Endodermal cell (in vitro differentiated cells): ENCODE measurements around the gene CLEC4E. TPM values are rescaled to one million over a fixed set of nuclear protein-coding genes. Genes with fewer than 3 reads are reported as not detected.
A peak's percentile ranks its signal among the peaks of the same experiment; 100 is the strongest.
"Not testable (repeated sequence)": the region's sequence is repeated elsewhere in the genome, so short reads cannot be mapped to it uniquely, and the experiment has no call there.

Experiments
- DNase-seq: peaks from one replicate; pipeline ENCODE4 v3.0.0-alpha.2; 2017
- H3K27ac ChIP-seq: 2 replicates; pipeline ENCODE4 v1.5.1; 2013; ENCODE audit warnings: mild to moderate bottlenecking, low read depth, low read length, moderate library complexity
- H3K27me3 ChIP-seq: 2 replicates; pipeline ENCODE4 v1.6.1; 2013; ENCODE audit warnings: mild to moderate bottlenecking, low read length, moderate library complexity; ENCODE audit not compliant: insufficient read depth, control insufficient read depth, poor library complexity, severe bottlenecking
- H3K36me3 ChIP-seq: 2 replicates; pipeline ENCODE4 v1.7.0; 2013; ENCODE audit warnings: mild to moderate bottlenecking, low read length, moderate library complexity; ENCODE audit not compliant: control insufficient read depth, insufficient read depth
- H3K4me1 ChIP-seq: one replicate; pipeline ENCODE4 v1.7.0; 2013; ENCODE audit warnings: low read length; ENCODE audit not compliant: control insufficient read depth, insufficient read depth
- H3K4me3 ChIP-seq: 2 replicates; pipeline ENCODE4 v1.5.1; 2013; ENCODE audit warnings: mild to moderate bottlenecking, low read length, moderate library complexity
- H3K9ac ChIP-seq: 2 replicates; pipeline ENCODE4 v1.6.1; 2013; ENCODE audit warnings: mild to moderate bottlenecking, low read length, moderate library complexity; ENCODE audit not compliant: poor library complexity, severe bottlenecking; ENCODE audit errors: extremely low read depth
- H3K9me3 ChIP-seq: 2 replicates; pipeline ENCODE4 v1.6.1; 2013; ENCODE audit warnings: mild to moderate bottlenecking, low read length, moderate library complexity; ENCODE audit not compliant: control insufficient read depth
- H3K27ac Mint-ChIP-seq: 2 replicates; pipeline ENCODE4 v1.8.0; 2020; ENCODE audit warnings: mixed read lengths
- H3K27me3 Mint-ChIP-seq: 2 replicates; pipeline ENCODE4 v1.8.0; 2021; ENCODE audit warnings: mild to moderate bottlenecking, mixed read lengths; ENCODE audit not compliant: insufficient read depth
- H3K36me3 Mint-ChIP-seq: 2 replicates; pipeline ENCODE4 v1.8.0; 2020; ENCODE audit warnings: low read depth, mixed read lengths
- H3K4me1 Mint-ChIP-seq: 2 replicates; pipeline ENCODE4 v1.8.0; 2020; ENCODE audit warnings: mixed read lengths
- H3K4me3 Mint-ChIP-seq: 2 replicates; pipeline ENCODE4 v1.8.0; 2020; ENCODE audit warnings: mild to moderate bottlenecking, moderate library complexity, mixed read lengths
- H3K9me3 Mint-ChIP-seq: 2 replicates; pipeline ENCODE4 v1.8.0; 2020; ENCODE audit warnings: mild to moderate bottlenecking, mixed read lengths
- WGBS, 2 experiments: methylation state at CpG; one replicate each; pipeline versions ENCODE4 v1.1.5 to v1.1.7; 2013; ENCODE audit warnings: missing lambda C conversion rate in 2 of 2, mixed read lengths in 1 of 2; ENCODE audit not compliant: insufficient coverage in 1 of 2, insufficient read length in 1 of 2; 5-methylcytosine and 5-hydroxymethylcytosine counted together
- total RNA-seq, 2 donors: library from RNA; stranded (reverse); fragmentation: NEBNext Ultra II Directional in 1 of 2; extraction: Animal tissue kit (Norgen Biotek cat#: 25700) in 1 of 2; gene quantifications; 2 replicates in 1 of 2; 3 replicates in 1 of 2; pipeline ENCODE4 v1.2.1, GENCODE V29; 2021
- TF ChIP-seq, protein P1 (sequence below): fragments of 200-600 bp; sonication (generic); conservative IDR thresholded peaks from 2 replicates; pipeline ENCODE4 v1.5.0; 2021; ENCODE audit warnings: antibody characterized with exemption, mild to moderate bottlenecking

The CLEC4E gene
- total RNA-seq, 2 donors from 2014 or later, result not detected

GRCh38 chr12:8572507-8572906 is 31.8 kb upstream of the CLEC4E start:
- Histone ChIP-seq H3K9me3 (peaks cover 4% of the 10 kb centered on the region), H3K9ac (no peak overlapping the region), H3K36me3 (no peaks in the 10 kb centered on the region), H3K27ac (no peak overlapping the region), H3K4me3 (no peak overlapping the region), H3K4me1 (no peaks in the 10 kb centered on the region), H3K27me3 (no peaks in the 10 kb centered on the region)
- Mint-ChIP-seq H3K36me3 (no peaks in the 10 kb centered on the region), H3K4me1 (peaks cover 1% of the 10 kb centered on the region), H3K4me3 (no peak overlapping the region), H3K27me3 (no peaks in the 10 kb centered on the region), H3K27ac (no peak overlapping the region), H3K9me3 (peaks cover 2% of the 10 kb centered on the region)
- 84% methylated on average over 2 of the region's 2 CpGs for WGBS, 2 experiments
- DNase-seq, result no peak
- TF ChIP-seq, protein P1, sequence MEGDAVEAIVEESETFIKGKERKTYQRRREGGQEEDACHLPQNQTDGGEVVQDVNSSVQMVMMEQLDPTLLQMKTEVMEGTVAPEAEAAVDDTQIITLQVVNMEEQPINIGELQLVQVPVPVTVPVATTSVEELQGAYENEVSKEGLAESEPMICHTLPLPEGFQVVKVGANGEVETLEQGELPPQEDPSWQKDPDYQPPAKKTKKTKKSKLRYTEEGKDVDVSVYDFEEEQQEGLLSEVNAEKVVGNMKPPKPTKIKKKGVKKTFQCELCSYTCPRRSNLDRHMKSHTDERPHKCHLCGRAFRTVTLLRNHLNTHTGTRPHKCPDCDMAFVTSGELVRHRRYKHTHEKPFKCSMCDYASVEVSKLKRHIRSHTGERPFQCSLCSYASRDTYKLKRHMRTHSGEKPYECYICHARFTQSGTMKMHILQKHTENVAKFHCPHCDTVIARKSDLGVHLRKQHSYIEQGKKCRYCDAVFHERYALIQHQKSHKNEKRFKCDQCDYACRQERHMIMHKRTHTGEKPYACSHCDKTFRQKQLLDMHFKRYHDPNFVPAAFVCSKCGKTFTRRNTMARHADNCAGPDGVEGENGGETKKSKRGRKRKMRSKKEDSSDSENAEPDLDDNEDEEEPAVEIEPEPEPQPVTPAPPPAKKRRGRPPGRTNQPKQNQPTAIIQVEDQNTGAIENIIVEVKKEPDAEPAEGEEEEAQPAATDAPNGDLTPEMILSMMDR, result no peak

- H3K9me3 Mint-ChIP-seq, result peaks cover 21% of the 10 kb centered on the region
- peaks cover 13% of the 10 kb centered on the region for H3K27me3 Mint-ChIP-seq
- TF ChIP-seq, protein P1, result peak; percentile 67
Measured at GRCh38 chr12:8566525-8566924, 25.8 kb upstream of the CLEC4E start.

DNA sequence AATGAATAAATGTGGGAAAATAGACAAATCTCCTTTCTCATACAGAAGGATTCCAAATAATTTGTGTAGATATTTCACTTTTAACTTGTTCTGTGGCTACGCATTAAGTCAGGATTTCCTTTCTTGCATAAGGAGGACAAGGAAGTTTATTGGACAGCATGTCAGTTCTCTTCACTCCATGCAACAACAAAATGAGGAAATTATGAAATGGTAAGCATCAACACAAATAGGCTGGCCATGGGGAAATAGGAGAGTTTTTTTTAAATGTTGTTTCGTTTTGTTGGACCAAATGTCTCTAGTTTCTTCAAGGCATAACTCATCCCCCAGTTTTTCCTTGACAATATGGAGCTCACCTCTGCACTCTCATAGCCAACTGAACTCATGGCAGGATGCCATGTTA is 25.3 kb upstream of the CLEC4E start:
- H3K4me1 ChIP-seq, H3K9ac ChIP-seq, H3K4me3 Mint-ChIP-seq, H3K27me3 ChIP-seq, H3K36me3 Mint-ChIP-seq, H3K4me1 Mint-ChIP-seq, H3K4me3 ChIP-seq, H3K36me3 ChIP-seq, H3K27ac ChIP-seq, H3K27ac Mint-ChIP-seq, DNase-seq: not testable (repeated sequence)
- H3K9me3 ChIP-seq, result peaks cover 24% of the 10 kb centered on the region
- H3K9me3 Mint-ChIP-seq, result peaks cover 26% of the 10 kb centered on the region
- WGBS, 2 experiments, result 100% methylated on average over 1 of the region's 2 CpGs; no CpG with 5 or more reads in 1 of the 2 experiments
- peaks cover 13% of the 10 kb centered on the region for H3K27me3 Mint-ChIP-seq

More at GRCh38 chr12:8566525-8566924, 25.8 kb upstream of the CLEC4E start:
- no peaks in the 10 kb centered on the region for H3K27me3 ChIP-seq
- no peaks in the 10 kb centered on the region for H3K36me3 Mint-ChIP-seq
- no peak overlapping the region for H3K4me3 ChIP-seq
- H3K4me3 Mint-ChIP-seq, result no peak overlapping the region
- H3K27ac Mint-ChIP-seq, result no peak overlapping the region
- no peaks in the 10 kb centered on the region for H3K36me3 ChIP-seq
- no peak for DNase-seq
- H3K4me1 Mint-ChIP-seq, result peaks cover 8% of the 10 kb centered on the region
- no peaks in the 10 kb centered on the region for H3K4me1 ChIP-seq
- no peak overlapping the region for H3K9ac ChIP-seq
- no peak overlapping the region for H3K27ac ChIP-seq
- H3K9me3 ChIP-seq, result peaks cover 19% of the 10 kb centered on the region

DNA sequence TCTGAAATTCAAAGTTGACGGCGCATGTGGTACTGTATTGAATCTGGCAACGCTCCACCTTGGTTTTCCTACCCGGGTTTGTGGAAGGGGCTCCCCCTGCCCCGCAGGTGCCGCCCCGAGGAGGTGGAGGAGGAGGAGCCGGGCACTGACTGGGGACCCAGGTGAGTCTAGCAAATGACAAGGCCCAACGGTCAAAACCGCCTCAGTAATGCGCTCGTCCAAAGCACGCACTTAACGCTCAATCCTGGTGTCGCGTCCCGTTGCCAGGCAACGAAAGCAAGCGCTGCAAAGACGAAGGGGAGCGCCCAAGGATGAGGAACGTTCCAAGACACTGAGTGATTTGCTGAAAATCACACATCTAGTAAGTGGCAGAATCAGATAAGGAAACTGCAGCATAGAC is 24.0 kb upstream of the CLEC4E start:
- Histone ChIP-seq H3K4me1 (no peaks in the 10 kb centered on the region), H3K27me3 (no peaks in the 10 kb centered on the region), H3K4me3 (no peak overlapping the region), H3K27ac (no peak overlapping the region), H3K36me3 (no peaks in the 10 kb centered on the region), H3K9me3 (peaks cover 24% of the 10 kb centered on the region), H3K9ac (no peak overlapping the region)
- H3K4me3 Mint-ChIP-seq, result no peak overlapping the region
- peaks cover 13% of the 10 kb centered on the region for H3K27me3 Mint-ChIP-seq
- no peak overlapping the region for H3K27ac Mint-ChIP-seq
- TF ChIP-seq, protein P1, result no peak
- peaks cover 28% of the 10 kb centered on the region for H3K9me3 Mint-ChIP-seq
- WGBS, 2 experiments, result 85 to 87% methylated on average over 18 to 22 of the region's 22 CpGs
- no peak for DNase-seq
- H3K4me1 Mint-ChIP-seq, result peaks cover 8% of the 10 kb centered on the region
- H3K36me3 Mint-ChIP-seq, result no peaks in the 10 kb centered on the region
